NCI-H526 (cell line): ENCODE data around the gene RIPK4.

Source experiments
- DNase-seq, 2 experiments: peaks; one replicate each; lab custom pipeline; 2025; lab: John Stamatoyannopoulos, UW

The RIPK4 gene

GRCh38 chr21:41691205-41692184 lies 75.4 kb downstream of the RIPK4 start:
- DNase-seq = no peak
